Measurements from ENCODE around the gene GLCE.
"Not testable (repeated sequence)": the region's sequence is repeated elsewhere in the genome, so short reads cannot be mapped to it uniquely, and the experiment has no call there.

GLCE gene

GRCh38 chr15:69289342-69290146 is 129.1 kb downstream of the GLCE start:
- no peak for TF ChIP-seq CTCF (IDR thresholded peaks at IDR 0.05; ENCODE audit: control insufficient read depth, insufficient read depth, low read depth, low read length, missing control alignments)
- H3K4me3 ChIP-seq (ENCODE audit: control insufficient read depth, low read depth, low read length), result no peak overlapping the region
- DNase-seq (ENCODE audit: low read depth), result no peak

- no peak overlapping the region for H3K4me3 ChIP-seq (ENCODE audit: control insufficient read depth, low read depth, low read length)
- DNase-seq (ENCODE audit: low read depth), result no peak
- TF ChIP-seq CTCF (IDR thresholded peaks at IDR 0.05; ENCODE audit: control insufficient read depth, insufficient read depth, low read depth, low read length, missing control alignments), result no peak
Measured at GRCh38 chr15:69290346-69291164, 130.1 kb downstream of the GLCE start.

- not testable (repeated sequence) for DNase-seq (ENCODE audit: low read depth)
Measured at GRCh38 chr15:69291651-69292050, 131.2 kb downstream of the GLCE start.

GRCh38 chr15:69292826-69293420 is 132.5 kb downstream of the GLCE start:
- DNase-seq (ENCODE audit: low read depth), result no peak
- no peak for TF ChIP-seq CTCF (IDR thresholded peaks at IDR 0.05; ENCODE audit: control insufficient read depth, insufficient read depth, low read depth, low read length, missing control alignments)
- H3K4me3 ChIP-seq (ENCODE audit: control insufficient read depth, low read depth, low read length), result no peak overlapping the region

More at GRCh38 chr15:69291651-69292050, 131.2 kb downstream of the GLCE start:
- H3K4me3 ChIP-seq (ENCODE audit: control insufficient read depth, low read depth, low read length), result not testable (repeated sequence)

- no peak for TF ChIP-seq CTCF (IDR thresholded peaks at IDR 0.05; ENCODE audit: control insufficient read depth, insufficient read depth, low read depth, low read length, missing control alignments)
- DNase-seq (ENCODE audit: low read depth), result no peak
- no peak overlapping the region for H3K4me3 ChIP-seq (ENCODE audit: control insufficient read depth, low read depth, low read length)
Measured at GRCh38 chr15:69293741-69294615, 133.5 kb downstream of the GLCE start.

- TF ChIP-seq CTCF (IDR thresholded peaks at IDR 0.05; ENCODE audit: control insufficient read depth, insufficient read depth, low read depth, low read length, missing control alignments), result no peak
- no peak for DNase-seq (ENCODE audit: low read depth)
- H3K4me3 ChIP-seq (ENCODE audit: control insufficient read depth, low read depth, low read length), result no peak overlapping the region
Measured at GRCh38 chr15:69296606-69297005, 136.2 kb downstream of the GLCE start.

Data from AG09309 (cell line).